ENCODE data around the gene KIF13A.
"Not testable (repeated sequence)": the region's sequence is repeated elsewhere in the genome, so short reads cannot be mapped to it uniquely, and the experiment has no call there.

KIF13A gene

DNA sequence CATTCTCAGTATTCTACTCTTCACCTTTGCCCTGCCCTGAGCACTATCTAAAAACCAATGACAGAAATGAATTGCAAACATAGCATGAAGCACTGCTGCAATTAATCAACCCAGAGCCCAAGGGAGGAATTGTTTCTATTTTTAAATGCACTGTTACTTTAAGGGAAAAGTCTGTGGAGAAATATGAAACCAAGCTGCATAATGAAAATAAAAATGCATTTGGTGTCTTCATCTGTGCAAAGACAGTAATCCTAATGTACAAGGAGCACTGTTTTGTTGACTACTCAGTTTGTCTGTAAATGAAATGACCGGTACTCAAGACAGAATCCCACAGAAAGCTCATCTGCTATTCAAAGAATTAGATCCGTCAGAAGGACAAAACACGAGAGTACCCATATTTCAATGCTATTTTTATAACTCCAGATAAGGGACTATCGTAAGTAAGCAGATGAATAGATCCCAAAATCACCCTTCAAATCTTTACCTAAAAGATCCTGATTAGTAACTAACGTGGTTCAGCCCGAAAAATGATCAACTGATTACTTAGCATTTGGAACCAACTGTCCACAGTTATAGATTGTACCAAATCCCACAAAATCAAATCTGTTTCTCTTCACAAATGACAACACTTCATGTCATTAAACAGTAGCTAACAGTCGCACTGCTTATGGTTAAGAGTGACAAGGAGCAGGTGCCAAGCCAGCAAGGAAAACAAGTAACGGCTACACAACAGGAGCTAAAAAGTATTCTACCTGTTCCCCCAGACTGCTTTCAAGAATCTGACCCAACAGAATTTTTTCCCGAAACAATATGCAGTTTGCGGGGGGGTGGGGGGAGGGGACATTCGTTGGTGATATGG lies 2.4 kb downstream of the KIF13A start:
- DNase-seq (no peak), ATAC-seq (no peak)
- Mint-ChIP-seq H3K27ac (no peak overlapping the region), H3K4me1 (peaks cover 14% of the 10 kb centered on the region), H3K4me3 (no peak overlapping the region), H3K9me3 (no peaks in the 10 kb centered on the region), H3K27me3 (peaks cover 71% of the 10 kb centered on the region)

GRCh38 chr6:17984399-17984798 lies 3.0 kb downstream of the KIF13A start:
- Mint-ChIP-seq H3K27me3 (peaks cover 71% of the 10 kb centered on the region), H3K27ac (no peak overlapping the region), H3K4me3 (no peak overlapping the region), H3K9me3 (no peaks in the 10 kb centered on the region), H3K4me1 (peaks cover 14% of the 10 kb centered on the region)
- ATAC-seq, result no peak
- no peak for DNase-seq

DNA sequence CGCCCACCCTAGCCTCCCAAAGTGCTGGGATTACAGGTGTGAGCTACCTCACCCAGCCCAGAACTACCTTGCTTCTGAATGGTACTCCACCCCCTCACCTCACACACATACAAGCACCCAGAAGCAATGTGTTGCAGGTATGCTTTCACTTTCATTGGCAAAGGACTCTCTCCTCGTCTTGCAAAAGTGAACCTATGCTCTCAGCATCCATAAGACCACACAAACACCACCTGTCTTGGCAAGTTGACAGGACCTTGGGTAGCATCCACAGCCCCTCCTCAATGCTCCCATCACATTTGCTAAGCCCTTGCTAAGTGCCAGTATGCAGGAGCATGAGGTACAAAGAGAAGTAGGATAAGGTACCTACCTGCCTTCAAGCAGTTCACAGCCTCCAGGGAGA lies 3.7 kb downstream of the KIF13A start:
- H3K27me3 Mint-ChIP-seq, result peaks cover 68% of the 10 kb centered on the region
- peak overlapping the region in 1 of 2 donors; percentile 54 for H3K27ac Mint-ChIP-seq
- H3K9me3 Mint-ChIP-seq, result no peaks in the 10 kb centered on the region
- H3K4me3 Mint-ChIP-seq, result no peak overlapping the region
- H3K4me1 Mint-ChIP-seq, result peaks cover 14% of the 10 kb centered on the region
- DNase-seq, result no peak
- no peak for ATAC-seq

DNA sequence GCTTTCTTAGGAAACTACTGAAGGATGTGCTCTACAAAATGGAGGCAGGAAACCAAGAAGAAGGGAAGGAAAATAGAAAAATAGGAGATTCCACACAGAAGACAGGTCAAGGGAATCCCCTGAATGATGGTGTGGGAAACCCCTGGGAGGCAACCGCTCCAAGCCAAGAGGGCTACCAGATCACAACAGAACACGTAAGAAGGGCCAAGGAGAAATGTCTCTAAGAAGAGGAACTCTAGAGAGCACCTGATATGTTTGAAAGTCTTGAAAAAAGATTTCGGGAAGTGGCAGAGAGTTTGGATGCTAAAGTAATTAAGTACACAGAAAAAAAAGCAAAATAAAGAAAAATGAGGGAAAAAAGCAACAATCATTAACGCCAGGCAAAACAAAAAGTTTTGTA lies 7.1 kb downstream of the KIF13A start:
- no peak overlapping the region for H3K27ac Mint-ChIP-seq
- peaks cover 40% of the 10 kb centered on the region for H3K27me3 Mint-ChIP-seq
- ATAC-seq (no peak), DNase-seq (no peak)
- peaks cover 7% of the 10 kb centered on the region for H3K4me1 Mint-ChIP-seq
- H3K9me3 Mint-ChIP-seq, result no peaks in the 10 kb centered on the region
- H3K4me3 Mint-ChIP-seq, result no peak overlapping the region

DNA sequence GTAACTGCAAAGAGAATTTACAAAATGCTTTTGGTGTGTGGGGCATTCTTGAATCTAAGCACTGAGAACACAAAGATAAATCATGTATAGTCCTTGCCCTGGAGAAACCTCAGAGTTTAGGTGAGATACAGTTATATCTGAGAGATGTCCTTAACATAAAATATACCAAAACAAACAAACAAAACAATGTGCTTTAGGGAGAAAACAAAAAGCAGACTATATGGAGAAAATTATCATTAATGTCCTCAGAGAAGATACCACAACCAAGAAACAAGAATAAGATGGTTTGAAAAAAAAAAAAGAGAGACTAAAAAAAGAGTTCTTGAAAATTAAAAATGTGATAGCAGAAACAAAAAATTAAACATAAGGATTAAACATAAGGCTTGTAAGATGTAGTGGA lies 8.0 kb downstream of the KIF13A start:
- no peak for ATAC-seq
- no peak overlapping the region for H3K4me3 Mint-ChIP-seq
- no peak overlapping the region for H3K27ac Mint-ChIP-seq
- no peak for DNase-seq
- peaks cover 7% of the 10 kb centered on the region for H3K4me1 Mint-ChIP-seq
- H3K27me3 Mint-ChIP-seq, result peaks cover 32% of the 10 kb centered on the region
- no peaks in the 10 kb centered on the region for H3K9me3 Mint-ChIP-seq

GRCh38 chr6:17976258-17976657 lies 11.2 kb downstream of the KIF13A start:
- not testable (repeated sequence) for H3K4me1 Mint-ChIP-seq, H3K4me3 Mint-ChIP-seq, H3K9me3 Mint-ChIP-seq, DNase-seq, ATAC-seq, H3K27ac Mint-ChIP-seq
- H3K27me3 Mint-ChIP-seq, result peaks cover 38% of the 10 kb centered on the region

DNA sequence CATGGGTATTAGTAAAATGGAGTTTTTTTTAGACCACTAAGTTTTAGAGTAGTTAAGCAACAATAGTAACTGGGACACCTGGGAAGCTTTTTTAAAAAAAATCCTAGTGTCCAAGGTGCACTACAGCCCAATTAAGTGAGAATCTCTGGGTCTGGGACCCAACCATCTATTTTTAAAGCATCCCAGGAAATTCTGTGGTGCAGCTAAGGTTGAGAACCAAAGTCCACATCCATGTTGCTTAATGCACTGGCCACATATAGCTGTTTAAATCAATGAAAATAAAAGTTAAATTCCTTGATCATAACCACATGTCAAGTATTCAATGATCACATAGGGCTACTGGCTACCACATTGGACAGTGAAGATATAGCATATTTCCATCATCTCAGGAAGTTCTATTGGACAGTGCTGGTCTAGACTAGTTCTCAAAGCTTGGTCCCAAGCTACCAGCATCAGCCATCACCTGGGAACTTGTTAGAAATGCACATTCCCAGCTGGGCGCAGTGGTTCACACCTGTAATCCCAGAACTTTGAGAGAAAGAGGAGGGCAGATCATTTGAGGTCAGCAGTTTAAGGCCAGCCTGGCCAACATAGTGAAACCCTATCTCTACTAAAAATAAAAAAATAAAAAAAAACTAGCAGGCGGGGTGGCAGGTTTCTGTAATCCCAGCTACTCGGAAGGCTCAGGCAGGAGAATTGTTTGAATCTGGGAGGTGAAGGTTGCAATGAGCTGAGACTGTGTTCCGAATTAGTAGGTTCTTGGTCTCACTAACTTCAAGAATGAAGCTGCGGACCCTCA lies 12.7 kb downstream of the KIF13A start:
- ATAC-seq, result no peak
- Mint-ChIP-seq H3K27ac (no peak overlapping the region), H3K4me3 (no peak overlapping the region), H3K9me3 (no peaks in the 10 kb centered on the region), H3K27me3 (peaks cover 25% of the 10 kb centered on the region), H3K4me1 (no peaks in the 10 kb centered on the region)
- no peak for DNase-seq

DNA sequence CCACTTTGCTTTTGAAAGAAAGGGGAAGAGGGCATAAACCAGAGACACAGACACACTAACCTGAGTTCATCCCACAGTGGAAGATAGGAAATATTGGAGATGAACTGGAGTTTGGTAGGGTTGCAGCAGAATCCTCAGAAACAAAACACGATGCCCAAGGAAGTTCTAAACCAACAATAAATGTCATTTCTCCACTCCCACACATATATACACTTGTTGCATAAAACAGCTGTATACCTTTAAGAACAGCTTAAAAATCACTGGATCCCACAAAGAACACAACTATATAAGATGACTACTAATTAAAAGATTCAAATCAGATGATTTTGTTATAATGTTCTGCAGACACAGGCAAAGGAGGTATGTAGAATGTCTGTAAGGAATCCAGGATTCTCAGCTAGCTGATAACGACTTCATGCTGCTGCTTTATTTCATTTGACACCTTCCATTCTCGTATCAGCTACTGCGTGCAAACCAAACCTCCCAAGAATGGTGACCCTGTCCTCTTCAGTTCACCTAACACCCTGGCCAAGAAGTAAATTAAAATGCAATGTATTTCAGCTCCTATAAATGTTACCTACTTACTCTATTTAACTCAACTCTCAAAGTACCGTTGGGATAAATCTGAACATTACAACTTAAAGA lies 14.3 kb downstream of the KIF13A start:
- DNase-seq (no peak), ATAC-seq (no peak)
- Mint-ChIP-seq H3K27me3 (peaks cover 18% of the 10 kb centered on the region), H3K9me3 (no peaks in the 10 kb centered on the region), H3K4me3 (no peak overlapping the region), H3K4me1 (no peaks in the 10 kb centered on the region), H3K27ac (no peak overlapping the region)

DNA sequence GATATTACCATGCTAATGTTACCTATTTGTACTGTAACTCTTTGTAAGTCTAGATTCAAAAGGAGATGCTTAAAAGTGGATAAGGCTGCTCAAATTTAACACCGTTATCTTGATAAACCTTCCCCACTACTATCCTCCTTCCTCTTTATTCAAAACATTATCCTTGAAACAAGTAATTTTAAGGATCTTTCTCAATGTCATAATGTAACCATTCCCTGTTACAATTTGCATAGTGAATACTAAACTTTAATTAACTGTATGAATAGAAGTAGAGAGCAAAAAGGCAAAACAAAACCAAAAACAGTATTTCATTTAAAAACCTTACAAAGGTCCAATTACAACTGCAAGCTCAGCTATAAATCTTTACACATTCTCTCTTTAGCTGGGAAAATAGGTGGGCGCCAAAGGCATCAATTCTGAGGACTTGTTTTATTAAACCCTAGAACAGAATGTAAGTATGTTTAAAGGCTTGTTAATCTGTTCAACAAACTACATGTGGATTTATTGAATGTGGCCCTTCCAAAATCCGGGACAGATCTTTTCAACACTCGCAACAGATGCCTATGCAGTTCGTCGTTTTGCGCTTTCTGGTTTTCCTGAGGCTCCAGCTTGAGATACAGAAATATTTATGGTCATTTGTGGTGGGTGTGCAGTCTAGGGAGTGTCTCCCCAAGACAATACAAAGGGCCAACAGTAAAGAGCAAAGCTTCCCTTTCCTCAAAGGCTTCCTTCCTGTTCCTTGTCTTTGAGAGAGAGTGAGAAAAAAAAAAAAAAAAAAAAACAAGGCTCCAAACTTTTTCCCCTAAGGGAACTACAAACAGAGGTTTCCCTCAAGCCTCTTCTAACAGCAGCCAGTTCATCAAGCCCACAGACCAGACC lies 15.1 kb downstream of the KIF13A start:
- H3K27ac Mint-ChIP-seq, result no peak overlapping the region
- H3K4me1 Mint-ChIP-seq, result no peaks in the 10 kb centered on the region
- ATAC-seq, result no peak
- H3K9me3 Mint-ChIP-seq, result no peaks in the 10 kb centered on the region
- H3K4me3 Mint-ChIP-seq, result no peak overlapping the region
- DNase-seq, result no peak
- H3K27me3 Mint-ChIP-seq, result peaks cover 18% of the 10 kb centered on the region

GRCh38 chr6:17971128-17972073 lies 16.0 kb downstream of the KIF13A start:
- H3K4me1 Mint-ChIP-seq, result no peaks in the 10 kb centered on the region
- peaks cover 18% of the 10 kb centered on the region for H3K27me3 Mint-ChIP-seq
- DNase-seq (no peak), ATAC-seq (no peak)
- H3K9me3 Mint-ChIP-seq, result no peaks in the 10 kb centered on the region
- H3K27ac Mint-ChIP-seq, result no peak overlapping the region
- H3K4me3 Mint-ChIP-seq, result no peak overlapping the region

DNA sequence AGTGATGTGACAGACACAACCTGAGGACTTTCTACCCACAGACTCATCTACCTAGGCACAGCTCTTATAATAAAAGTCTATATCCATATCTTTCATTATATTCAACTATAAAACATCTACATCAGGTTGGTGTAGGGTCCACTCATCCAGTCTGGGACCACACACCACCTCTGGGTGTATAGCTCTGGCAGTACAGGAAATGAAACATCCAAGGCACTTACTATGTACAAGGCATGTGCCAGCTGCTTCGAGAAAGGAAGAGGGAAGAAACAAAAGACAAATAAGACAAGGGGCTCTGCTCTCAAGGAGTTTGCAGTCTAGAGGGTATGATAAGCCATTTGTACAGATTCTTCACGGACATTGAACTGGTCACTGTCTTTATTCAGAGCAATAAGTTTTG lies 18.6 kb downstream of the KIF13A start:
- no peaks in the 10 kb centered on the region for H3K9me3 Mint-ChIP-seq
- DNase-seq (no peak), ATAC-seq (no peak)
- H3K27ac Mint-ChIP-seq, result no peak overlapping the region
- peaks cover 17% of the 10 kb centered on the region for H3K27me3 Mint-ChIP-seq
- no peaks in the 10 kb centered on the region for H3K4me1 Mint-ChIP-seq
- no peak overlapping the region for H3K4me3 Mint-ChIP-seq

DNA sequence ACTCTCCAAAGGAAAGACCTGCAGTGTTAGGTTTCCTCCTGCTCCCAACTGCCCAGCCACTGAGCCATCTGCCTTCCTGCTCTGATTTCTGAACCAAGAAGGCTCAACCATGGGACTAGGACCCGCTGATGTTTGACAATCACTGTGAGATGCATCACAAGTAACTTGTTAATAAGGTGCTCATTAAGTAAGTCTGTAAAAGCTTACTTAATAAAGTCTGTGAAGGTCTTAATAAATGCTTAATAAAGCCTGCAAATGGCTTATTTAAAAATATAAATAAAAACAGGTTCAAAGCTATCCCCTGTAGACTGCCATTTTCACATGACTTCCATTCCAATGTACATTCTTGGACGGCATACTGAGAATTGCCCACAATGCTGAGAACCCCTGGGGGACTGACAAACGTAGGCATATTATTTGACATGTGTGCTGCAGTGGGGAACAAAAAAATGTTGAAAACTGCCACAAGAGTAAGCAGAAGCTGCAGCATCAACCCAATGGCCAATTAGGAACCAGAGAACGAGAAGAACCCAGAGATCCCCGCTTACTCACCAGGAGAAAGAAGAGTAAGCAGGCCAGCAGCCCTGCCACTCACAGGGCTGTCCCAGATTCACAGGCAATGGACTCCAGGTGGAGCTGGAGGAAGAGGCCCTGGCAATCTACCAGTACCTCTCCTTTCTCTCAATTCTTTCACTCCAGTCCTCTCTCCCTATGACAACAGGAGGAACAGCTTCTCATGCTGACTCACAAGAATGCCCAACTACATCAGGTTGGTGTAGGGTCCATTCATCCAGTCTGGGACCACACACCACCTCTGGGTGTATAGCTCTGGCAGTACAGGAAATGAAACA lies 19.5 kb downstream of the KIF13A start:
- Mint-ChIP-seq H3K9me3 (no peaks in the 10 kb centered on the region), H3K27me3 (peaks cover 10% of the 10 kb centered on the region), H3K4me1 (no peaks in the 10 kb centered on the region), H3K4me3 (no peak overlapping the region), H3K27ac (no peak overlapping the region)
- DNase-seq (no peak), ATAC-seq (no peak)

GRCh38 chr6:17966451-17966850 lies 21.0 kb downstream of the KIF13A start:
- no peak overlapping the region for H3K27ac Mint-ChIP-seq
- no peaks in the 10 kb centered on the region for H3K9me3 Mint-ChIP-seq
- ATAC-seq (no peak), DNase-seq (no peak)
- H3K27me3 Mint-ChIP-seq, result peaks cover 17% of the 10 kb centered on the region
- no peaks in the 10 kb centered on the region for H3K4me1 Mint-ChIP-seq
- H3K4me3 Mint-ChIP-seq, result no peak overlapping the region
